ENCODE measurements around the gene EFCAB6.

The EFCAB6 gene

GRCh38 chr22:43583501-43583900, 228.6 kb downstream of the EFCAB6 start:
- no peak for DNase-seq (ENCODE audit: low spot score)

GRCh38 chr22:43582394-43582793, 229.7 kb downstream of the EFCAB6 start:
- no peak for DNase-seq (ENCODE audit: low spot score)

GRCh38 chr22:43580271-43580750, 231.8 kb downstream of the EFCAB6 start:
- no peak for DNase-seq (ENCODE audit: low spot score)

- no peak for DNase-seq (ENCODE audit: low spot score)
These were observed 237.4 kb downstream of the EFCAB6 start for GRCh38 chr22:43574738-43575137.

GRCh38 chr22:43572710-43573109, 239.4 kb downstream of the EFCAB6 start:
- no peak for DNase-seq (ENCODE audit: low spot score)

GRCh38 chr22:43571181-43571580, 240.9 kb downstream of the EFCAB6 start:
- DNase-seq (ENCODE audit: low spot score): no peak

GRCh38 chr22:43570531-43571165, 241.5 kb downstream of the EFCAB6 start:
- DNase-seq (ENCODE audit: low spot score): no peak

GRCh38 chr22:43569111-43569510, 243.0 kb downstream of the EFCAB6 start:
- no peak for DNase-seq (ENCODE audit: low spot score)

- no peak for DNase-seq (ENCODE audit: low spot score)
These were observed 244.3 kb downstream of the EFCAB6 start for GRCh38 chr22:43567691-43568324.

GRCh38 chr22:43566561-43567332, 245.4 kb downstream of the EFCAB6 start:
- no peak for DNase-seq (ENCODE audit: low spot score)

- no peak for DNase-seq (ENCODE audit: low spot score)
These were observed 246.1 kb downstream of the EFCAB6 start for GRCh38 chr22:43566021-43566420.

- no peak for DNase-seq (ENCODE audit: low spot score)
These were observed 247.2 kb downstream of the EFCAB6 start for GRCh38 chr22:43564859-43565258.

GRCh38 chr22:43563571-43563970, 248.5 kb downstream of the EFCAB6 start:
- no peak for DNase-seq (ENCODE audit: low spot score)

GRCh38 chr22:43562843-43563242, 249.3 kb downstream of the EFCAB6 start:
- DNase-seq (ENCODE audit: low spot score): no peak

GRCh38 chr22:43561415-43562178, 250.5 kb downstream of the EFCAB6 start:
- DNase-seq (ENCODE audit: low spot score): no peak

- no peak for DNase-seq (ENCODE audit: low spot score)
These were observed 251.5 kb downstream of the EFCAB6 start for GRCh38 chr22:43560651-43561050.

- DNase-seq (ENCODE audit: low spot score): no peak
These were observed 256.3 kb downstream of the EFCAB6 start for GRCh38 chr22:43555561-43556515.

- DNase-seq (ENCODE audit: low spot score): no peak
These were observed 257.3 kb downstream of the EFCAB6 start for GRCh38 chr22:43554694-43555365.

GRCh38 chr22:43554259-43554636, 257.9 kb downstream of the EFCAB6 start:
- DNase-seq (ENCODE audit: low spot score): no peak

- DNase-seq (ENCODE audit: low spot score): no peak
These were observed 258.4 kb downstream of the EFCAB6 start for GRCh38 chr22:43553451-43554258.

Data from AG20443 (cell line).